Adrenal gland (tissue), 5 donors: ENCODE measurements around the gene MEIS1.

Source experiments
- POLR2A ChIP-seq, 2 donors: fragments of 450-650 bp; IDR thresholded peaks; one replicate each; pipeline ENCODE4 v1.6.1; 2017; ENCODE audit warnings: antibody characterized with exemption in 2 of 2, mild to moderate bottlenecking in 2 of 2, moderate library complexity in 1 of 2
- TF ChIP-seq, protein P1 (sequence below), 6 experiments: fragments of 450-650 bp in 4 of 6; fragments of 200-600 bp in 2 of 6; sonication (generic) in 1 of 6; IDR thresholded peaks; 1 replicate in 5 of 6; 2 replicates in 1 of 6; pipeline versions ENCODE4 v1.5.1 to v1.8.0; 2016 to 2021; ENCODE audit warnings: antibody characterized with exemption in 6 of 6, mild to moderate bottlenecking in 2 of 6, moderate library complexity in 1 of 6
- donor health status: DM: no; HTN: no; CAD: no.

DNA sequence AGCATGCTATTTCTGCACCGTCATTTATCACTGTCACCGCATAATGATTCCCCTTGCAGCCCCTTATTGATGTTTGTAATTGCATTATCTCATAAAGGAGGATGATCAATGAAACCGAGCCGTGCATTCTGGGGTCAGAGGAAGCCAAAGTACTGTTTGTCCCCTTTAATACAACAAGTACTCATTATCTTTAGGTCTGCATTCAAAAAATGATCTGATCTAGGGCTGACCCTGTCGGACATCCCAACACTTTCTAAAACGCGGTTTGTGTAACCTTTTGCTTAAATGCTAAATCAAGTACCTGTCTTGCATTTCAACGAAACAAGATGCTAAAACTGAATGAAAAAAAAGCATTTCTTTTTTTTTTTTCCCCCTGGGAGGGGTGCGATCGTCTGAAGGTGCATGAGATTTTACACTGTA is 143.8 kb downstream of the MEIS1 start:
- TF ChIP-seq, protein P1, sequence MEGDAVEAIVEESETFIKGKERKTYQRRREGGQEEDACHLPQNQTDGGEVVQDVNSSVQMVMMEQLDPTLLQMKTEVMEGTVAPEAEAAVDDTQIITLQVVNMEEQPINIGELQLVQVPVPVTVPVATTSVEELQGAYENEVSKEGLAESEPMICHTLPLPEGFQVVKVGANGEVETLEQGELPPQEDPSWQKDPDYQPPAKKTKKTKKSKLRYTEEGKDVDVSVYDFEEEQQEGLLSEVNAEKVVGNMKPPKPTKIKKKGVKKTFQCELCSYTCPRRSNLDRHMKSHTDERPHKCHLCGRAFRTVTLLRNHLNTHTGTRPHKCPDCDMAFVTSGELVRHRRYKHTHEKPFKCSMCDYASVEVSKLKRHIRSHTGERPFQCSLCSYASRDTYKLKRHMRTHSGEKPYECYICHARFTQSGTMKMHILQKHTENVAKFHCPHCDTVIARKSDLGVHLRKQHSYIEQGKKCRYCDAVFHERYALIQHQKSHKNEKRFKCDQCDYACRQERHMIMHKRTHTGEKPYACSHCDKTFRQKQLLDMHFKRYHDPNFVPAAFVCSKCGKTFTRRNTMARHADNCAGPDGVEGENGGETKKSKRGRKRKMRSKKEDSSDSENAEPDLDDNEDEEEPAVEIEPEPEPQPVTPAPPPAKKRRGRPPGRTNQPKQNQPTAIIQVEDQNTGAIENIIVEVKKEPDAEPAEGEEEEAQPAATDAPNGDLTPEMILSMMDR (IDR thresholded peaks at IDR 0.05) = no peak
- TF ChIP-seq POLR2A (IDR thresholded peaks at IDR 0.05) = no peak
